GM12878 (cell line): ENCODE results near the gene MRPL36. TPM values are rescaled to one million over a fixed set of nuclear protein-coding genes. Genes with fewer than 3 reads are reported as not detected.

Source experiments
- ATAC-seq: fragments of 200-7000 bp; cut with Tn5 transposase; 3 replicates; pipeline ENCODE4 v1.9.1; 2020; ENCODE audit warnings: mild to moderate bottlenecking, moderate library complexity
- BruUV-seq: library from RNA; stranded (reverse); fragments of 400-500 nt; replicated peaks from 2 replicates; lab custom pipeline; 2021; lab: Mats Ljungman, UMichigan
- CTCF ChIA-PET: fragments of 300-600 bp; sonication (Branson Sonifier 250); formaldehyde crosslinking; extraction: SDS; loops from one replicate; lab custom pipeline; 2021; ENCODE audit warnings: inconsistent platforms; lab: Yijun Ruan, JAX
- POLR2A ChIA-PET: fragments of 350-600 bp; formaldehyde crosslinking; extraction: SDS; loops from one replicate; lab custom pipeline; 2021; ENCODE audit warnings: inconsistent platforms; lab: Charles Lee
- RAD21 ChIA-PET: fragments of 300-600 bp; sonication (Branson Sonifier 250); formaldehyde crosslinking; loops from one replicate; lab custom pipeline; 2023; ENCODE audit warnings: antibody characterized with exemption; ENCODE audit not compliant: unreplicated experiment; lab: Charles Lee
- SMC1A ChIA-PET: fragments of 300-600 bp; sonication (Branson Sonifier 250); formaldehyde crosslinking; loops from one replicate; lab custom pipeline; 2023; ENCODE audit not compliant: unreplicated experiment, uncharacterized antibody; lab: Charles Lee
- DNase-seq: peaks from one replicate; pipeline ENCODE4 v3.0.0-alpha.2; 2011; ENCODE audit warnings: low read depth, low spot score
- FAIRE-seq: peaks from 3 replicates; lab custom pipeline; 2011; peaks lifted over from hg19 to GRCh38; lab: Jason Lieb, UNC
- H2AFZ ChIP-seq: 2 replicates; pipeline ENCODE4 v1.6.0; 2011; ENCODE audit warnings: low read depth, low read length, control low read depth; ENCODE audit not compliant: control insufficient read depth
- H3K27ac ChIP-seq: 2 replicates; pipeline ENCODE4 v1.5.1; 2011; ENCODE audit warnings: control low read depth; ENCODE audit not compliant: control insufficient read depth, insufficient read depth
- H3K27me3 ChIP-seq, 2 experiments: replicated peaks in 1 of 2; 2 replicates each; pipeline versions ENCODE4 v1.6.0 to v1.6.1; 2011; ENCODE audit warnings: low read length in 1 of 2; ENCODE audit not compliant: control insufficient read depth in 2 of 2, insufficient read depth in 2 of 2
- H3K36me3 ChIP-seq, 2 experiments: 2 replicates each; pipeline ENCODE4 v1.5.1; 2011; ENCODE audit warnings: low read length in 1 of 2; ENCODE audit not compliant: control insufficient read depth in 2 of 2, insufficient read depth in 2 of 2
- H3K4me1 ChIP-seq: 2 replicates; pipeline ENCODE4 v1.6.1; 2011; ENCODE audit warnings: mild to moderate bottlenecking, low read length, moderate library complexity, mixed read lengths; ENCODE audit not compliant: control insufficient read depth, insufficient read depth
- H3K4me2 ChIP-seq: 2 replicates; pipeline ENCODE4 v1.6.0; 2011; ENCODE audit warnings: control low read depth; ENCODE audit not compliant: control insufficient read depth, insufficient read depth
- H3K4me3 ChIP-seq: fragments of 200-600 bp; sonication (generic); 2 replicates; pipeline ENCODE4 v1.5.1; 2016
- H3K79me2 ChIP-seq: 2 replicates; pipeline ENCODE4 v1.6.0; 2011; ENCODE audit warnings: low read length; ENCODE audit not compliant: control insufficient read depth, insufficient read depth
- H3K9ac ChIP-seq: 2 replicates; pipeline ENCODE4 v1.8.0; 2011; ENCODE audit warnings: low read length, control low read depth, mixed read lengths; ENCODE audit not compliant: control insufficient read depth, insufficient read depth
- H3K9me3 ChIP-seq: replicated peaks from 3 replicates; pipeline ENCODE4 v1.5.1; 2011; ENCODE audit warnings: mild to moderate bottlenecking, low read length; ENCODE audit not compliant: control insufficient read depth, insufficient read depth
- H4K20me1 ChIP-seq: 2 replicates; pipeline ENCODE4 v1.6.0; 2011; ENCODE audit not compliant: control insufficient read depth, insufficient read depth
- ASH2L ChIP-seq: fragments of 300-600, 200-600 bp; sonication (generic); IDR thresholded peaks from 2 replicates; pipeline ENCODE4 v1.6.1; 2017; ENCODE audit warnings: low read depth, mild to moderate bottlenecking, borderline replicate concordance
- BHLHE40 ChIP-seq, 2 experiments: fragments of 450-650 bp in 1 of 2; IDR thresholded peaks; 2 replicates each; pipeline ENCODE4 v1.6.1; 2011 to 2017; ENCODE audit warnings: low read depth in 2 of 2, borderline replicate concordance in 1 of 2, improper control_type of control experiment in 1 of 2, low read length in 1 of 2, mild to moderate bottlenecking in 1 of 2
- EED ChIP-seq: sonication (generic); IDR thresholded peaks from 2 replicates; pipeline ENCODE4 v1.6.1; 2016; ENCODE audit warnings: antibody characterized with exemption, low read depth
- EGR1 ChIP-seq, 2 experiments: IDR thresholded peaks; 1 replicate in 1 of 2; 2 replicates in 1 of 2; pipeline ENCODE4 v1.6.1; 2011 to 2012; ENCODE audit warnings: low read depth in 2 of 2, low read length in 2 of 2, borderline replicate concordance in 1 of 2, mild to moderate bottlenecking in 1 of 2, moderate library complexity in 1 of 2
- ETV6 ChIP-seq, 2 experiments: fragments of 450-650 bp in 1 of 2; IDR thresholded peaks in 1 of 2; conservative IDR thresholded peaks in 1 of 2; 2 replicates each; pipeline ENCODE4 v1.6.1; 2014; ENCODE audit warnings: antibody characterized with exemption in 1 of 2, borderline replicate concordance in 1 of 2, low read depth in 1 of 2, mild to moderate bottlenecking in 1 of 2, moderate library complexity in 1 of 2
- HDGF ChIP-seq: fragments of 450-650 bp; IDR thresholded peaks from 2 replicates; pipeline ENCODE4 v1.6.1; 2016; ENCODE audit warnings: antibody characterized with exemption
- IRF4 ChIP-seq: IDR thresholded peaks from 2 replicates; pipeline ENCODE4 v1.6.1; 2011; ENCODE audit warnings: low read depth, low read length
- NFYB ChIP-seq: IDR thresholded peaks from 2 replicates; pipeline ENCODE4 v1.6.1; 2011; ENCODE audit warnings: low read depth, mild to moderate bottlenecking, low read length, improper control_type of control experiment, moderate library complexity; ENCODE audit not compliant: insufficient read depth
- NR2C1 ChIP-seq: fragments of 450-650 bp; IDR thresholded peaks from 2 replicates; pipeline ENCODE4 v1.6.1; 2017; ENCODE audit warnings: antibody characterized with exemption, mild to moderate bottlenecking, moderate library complexity
- PML ChIP-seq: IDR thresholded peaks from 2 replicates; pipeline ENCODE4 v1.6.1; 2012; ENCODE audit warnings: low read length, inconsistent platforms
- POLR2AphosphoS5 ChIP-seq: IDR thresholded peaks from 2 replicates; pipeline ENCODE4 v1.6.1; 2011; ENCODE audit warnings: mild to moderate bottlenecking, low read length, inconsistent platforms
- RBBP5 ChIP-seq: fragments of 200-600 bp; sonication (generic); conservative IDR thresholded peaks from 2 replicates; pipeline ENCODE4 v1.6.1; 2016
- SRF ChIP-seq, 2 experiments: IDR thresholded peaks; 2 replicates each; pipeline ENCODE4 v1.6.1; 2011; ENCODE audit warnings: low read depth in 2 of 2, low read length in 2 of 2, mild to moderate bottlenecking in 1 of 2, moderate library complexity in 1 of 2
- WGBS: methylation state at CpG from one replicate; pipeline ENCODE4 v1.1.6; 2016; ENCODE audit warnings: low lambda C conversion rate; ENCODE audit not compliant: insufficient replicate concordance, insufficient coverage; ENCODE audit errors: missing lambda C conversion rate; 5-methylcytosine and 5-hydroxymethylcytosine counted together
- in situ Hi-C: fragments of 300-500 bp; cut with MboI; formaldehyde crosslinking; loops from 9 replicates; pipeline ENCODE4 v1.14.3; 2018; ENCODE audit warnings: mixed read lengths
- intact Hi-C: fragments of 100-400 bp; cut with micrococcal nuclease; formaldehyde crosslinking; loops from one replicate; pipeline ENCODE4 v1.14.2; 2022; ENCODE audit not compliant: unreplicated experiment
- polyA plus RNA-seq, 11 experiments: library from polyadenylated mRNA; depleted of rRNA in 4 of 11; unstranded in 6 of 11; stranded (reverse) in 5 of 11; fragments of >200 nt; fragmentation: Nextera tagmentation in 4 of 11; fragmentation: Illumina TruSeq in 1 of 11; extraction: Ambion mirVana in 4 of 11; extraction: Trizol in 1 of 11; gene quantifications; 1 replicate in 1 of 11; 2 replicates in 10 of 11; pipeline versions ENCODE4 v1.2.1 to v1.2.3, GENCODE V29; 2011 to 2016; ENCODE audit warnings: inconsistent platforms in 2 of 11, missing spikeins in 2 of 11, low read depth in 1 of 11
- total RNA-seq, 4 experiments: library from RNA; depleted of rRNA in 3 of 4; stranded (reverse); fragments of >200 nt in 3 of 4; fragmentation: Illumina TruSeq in 1 of 4; extraction: Trizol in 1 of 4; gene quantifications; 2 replicates each; pipeline versions ENCODE4 v1.2.1 to v1.2.3, GENCODE V29; 2013 to 2021

The MRPL36 gene
- total and polyA plus RNA-seq, 10 of the 15 experiments (the other 5 are each of a cell fraction or from before 2014, with no cell fraction given), result 89.2 to 559 (median 152) TPM

DNA sequence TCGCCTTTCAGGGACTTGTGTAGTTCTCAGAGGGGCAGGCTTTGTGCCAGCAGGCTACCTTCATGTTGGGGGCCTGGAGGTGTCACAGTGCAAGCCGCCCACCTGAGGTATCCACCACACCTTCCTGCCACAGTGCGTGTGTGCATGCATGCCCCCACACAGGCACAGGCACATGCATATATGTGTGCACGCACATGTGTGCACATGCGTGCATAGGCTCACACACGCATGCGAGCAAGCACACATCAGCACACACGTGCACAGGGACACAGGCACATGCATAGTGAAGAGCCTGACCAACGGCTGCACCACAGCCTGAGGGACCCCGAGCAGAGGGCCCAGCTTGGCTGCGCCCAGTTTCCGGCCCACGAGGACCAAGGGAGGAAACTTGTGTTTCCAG is 46.9 kb upstream of the MRPL36 start:
- Histone ChIP-seq H4K20me1 (no peaks in the 10 kb centered on the region), H3K27ac (no peak overlapping the region), H2AFZ (no peak overlapping the region), H3K4me1 (no peaks in the 10 kb centered on the region), H3K36me3 (no peaks in the 10 kb centered on the region), H3K27me3 (no peaks in the 10 kb centered on the region; a peak in 3 of 4 replicates), H3K4me3 (no peak overlapping the region), H3K79me2 (no peaks in the 10 kb centered on the region), H3K9me3 (no peaks in the 10 kb centered on the region), H3K4me2 (no peak overlapping the region), H3K9ac (no peak overlapping the region)
- ChIA-PET SMC1A (no interaction called here), CTCF (no interaction called here), RAD21 (no interaction called here), POLR2A (no interaction called here)
- intact Hi-C loops (no loop called here), in situ Hi-C loops (no loop called here)
- DNase-seq (no peak), ATAC-seq (no peak), FAIRE-seq (no peak)
- WGBS, result 48% methylated on average over 13 of the region's 13 CpGs
- no TSS peak for BruUV-seq
- TF ChIP-seq BHLHE40 (IDR thresholded peaks at IDR 0.05; ENCODE audit: borderline replicate concordance in 1 of 2, low read depth in 2 of 2, low read length in 1 of 2) (no peak), EED (no peak), ASH2L (no peak), SRF (IDR thresholded peaks at IDR 0.05; ENCODE audit: low read depth in 2 of 2, low read length in 2 of 2) (no peak), PML (no peak), NR2C1 (no peak), EGR1 (IDR thresholded peaks at IDR 0.05; ENCODE audit: borderline replicate concordance in 1 of 2, low read depth in 2 of 2, low read length in 2 of 2) (no peak), NFYB (no peak), IRF4 (no peak), POLR2AphosphoS5 (no peak), RBBP5 (no peak), ETV6 (conservative IDR thresholded peaks at IDR 0.05 in 1 of 2, IDR thresholded peaks at IDR 0.05 in 1 of 2; ENCODE audit: borderline replicate concordance in 1 of 2, low read depth in 1 of 2) (no peak), HDGF (no peak)
